Nephron progenitor cell (in vitro differentiated cells): ENCODE measurements around the gene ABR.
"Not testable (repeated sequence)": the region's sequence is repeated elsewhere in the genome, so short reads cannot be mapped to it uniquely, and the experiment has no call there.

Source experiments
- DNase-seq: peaks from one replicate; pipeline ENCODE4 v3.0.0; 2021
- H3K27ac Mint-ChIP-seq: 2 replicates; pipeline ENCODE4 v1.8.0; 2021; ENCODE audit warnings: mild to moderate bottlenecking, moderate library complexity, mixed read lengths
- H3K27me3 Mint-ChIP-seq: 2 replicates; pipeline ENCODE4 v1.8.0; 2021; ENCODE audit warnings: mild to moderate bottlenecking, low read depth, mixed read lengths; ENCODE audit not compliant: poor library complexity
- H3K36me3 Mint-ChIP-seq: 2 replicates; pipeline ENCODE4 v1.8.0; 2021; ENCODE audit warnings: low read depth, mixed read lengths
- H3K4me1 Mint-ChIP-seq: 2 replicates; pipeline ENCODE4 v1.8.0; 2021; ENCODE audit warnings: mixed read lengths
- H3K4me3 Mint-ChIP-seq: 2 replicates; pipeline ENCODE4 v1.8.0; 2021; ENCODE audit warnings: mild to moderate bottlenecking, moderate library complexity, mixed read lengths
- H3K9me3 Mint-ChIP-seq: 2 replicates; pipeline ENCODE4 v1.8.0; 2021; ENCODE audit warnings: mild to moderate bottlenecking, moderate library complexity, mixed read lengths
- CTCF ChIP-seq: fragments of 200-600 bp; sonication (generic); IDR thresholded peaks from 2 replicates; pipeline ENCODE4 v1.5.0; 2021; ENCODE audit warnings: antibody characterized with exemption

Gene ABR

GRCh38 chr17:1001640-1002411 is 178.0 kb downstream of the ABR start:
- Mint-ChIP-seq H3K4me3 (no peak overlapping the region), H3K9me3 (no peaks in the 10 kb centered on the region), H3K36me3 (peaks cover 43% of the 10 kb centered on the region), H3K27ac (peak overlapping the region; percentile 94), H3K27me3 (no peaks in the 10 kb centered on the region), H3K4me1 (peaks cover 34% of the 10 kb centered on the region)
- no peak for TF ChIP-seq CTCF
- DNase-seq, result no peak

- Mint-ChIP-seq H3K27me3 (peaks cover 4% of the 10 kb centered on the region), H3K27ac (peak overlapping the region; percentile 40), H3K36me3 (peaks cover 42% of the 10 kb centered on the region), H3K4me1 (peaks cover 33% of the 10 kb centered on the region), H3K4me3 (no peak overlapping the region), H3K9me3 (no peaks in the 10 kb centered on the region)
- TF ChIP-seq CTCF, result no peak
- DNase-seq, result no peak
These were observed 179.0 kb downstream of the ABR start for GRCh38 chr17:1000597-1001461.

GRCh38 chr17:998111-998510 is 181.7 kb downstream of the ABR start:
- TF ChIP-seq CTCF, result no peak
- H3K27ac Mint-ChIP-seq, result peak overlapping the region; percentile 14
- peaks cover 8% of the 10 kb centered on the region for H3K9me3 Mint-ChIP-seq
- H3K4me1 Mint-ChIP-seq, result peaks cover 23% of the 10 kb centered on the region
- H3K4me3 Mint-ChIP-seq, result peak overlapping the region; percentile 96
- peaks cover 29% of the 10 kb centered on the region for H3K36me3 Mint-ChIP-seq
- H3K27me3 Mint-ChIP-seq, result peaks cover 7% of the 10 kb centered on the region
- no peak for DNase-seq

- Mint-ChIP-seq H3K36me3 (peaks cover 18% of the 10 kb centered on the region), H3K4me3 (peak within 1 kb of the TSS; percentile 96), H3K4me1 (peaks cover 23% of the 10 kb centered on the region), H3K27me3 (peaks cover 7% of the 10 kb centered on the region), H3K9me3 (peaks cover 8% of the 10 kb centered on the region), H3K27ac (peak within 1 kb of the TSS; percentile 100)
- peak; percentile 97 for TF ChIP-seq CTCF
- DNase-seq, result peak; percentile 94
These were observed 183.0 kb downstream of the ABR start, which contains the start of gene TIMM22 for GRCh38 chr17:996554-997344. Gene TIMM22, plus strand, starts transcription at chr17:997129. Its CDS starts 14 bp downstream, at chr17:997143.

- H3K27ac Mint-ChIP-seq, H3K4me3 Mint-ChIP-seq: not testable (repeated sequence)
These were observed 184.5 kb downstream of the ABR start for GRCh38 chr17:995324-995723.

GRCh38 chr17:992933-993332 is 186.8 kb downstream of the ABR start:
- no peak for TF ChIP-seq CTCF
- peaks cover 4% of the 10 kb centered on the region for H3K4me1 Mint-ChIP-seq
- no peak overlapping the region for H3K4me3 Mint-ChIP-seq
- no peak overlapping the region for H3K27ac Mint-ChIP-seq
- DNase-seq, result no peak
- H3K9me3 Mint-ChIP-seq, result peaks cover 8% of the 10 kb centered on the region
- no peaks in the 10 kb centered on the region for H3K36me3 Mint-ChIP-seq
- H3K27me3 Mint-ChIP-seq, result peaks cover 19% of the 10 kb centered on the region

More at GRCh38 chr17:995324-995723, 184.5 kb downstream of the ABR start:
- H3K9me3 Mint-ChIP-seq, H3K36me3 Mint-ChIP-seq, DNase-seq: not testable (repeated sequence)
- Mint-ChIP-seq H3K4me1 (peaks cover 20% of the 10 kb centered on the region), H3K27me3 (peaks cover 13% of the 10 kb centered on the region)
